Activated CD8-positive, alpha-beta T cell treated with anti-CD3 and anti-CD28 coated beads for 36 hours (primary cell): Measurements from ENCODE around the gene MED15. TPM values are rescaled to one million over a fixed set of nuclear protein-coding genes. Genes with fewer than 3 reads are reported as not detected.
"Not testable (repeated sequence)": the region's sequence is repeated elsewhere in the genome, so short reads cannot be mapped to it uniquely, and the experiment has no call there.

ENCODE experiments used
- ATAC-seq: fragments of 200-7000 bp; cut with Tn5 transposase; one replicate; pipeline ENCODE4 v1.10.0; 2021; ENCODE audit warnings: mild to moderate bottlenecking, moderate library complexity
- CTCF ChIA-PET: fragments of 350-600 bp; sonication (Branson Sonifier 250); formaldehyde crosslinking; loops from one replicate; lab custom pipeline; 2021; ENCODE audit warnings: antibody characterized with exemption; lab: Charles Lee
- POLR2A ChIA-PET: fragments of 350-600 bp; sonication (Branson Sonifier 250); formaldehyde crosslinking; loops from one replicate; lab custom pipeline; 2021; ENCODE audit warnings: antibody characterized with exemption; lab: Charles Lee
- DNase-seq: peaks from one replicate; pipeline ENCODE4 v3.0.0-alpha.2; 2020
- H3K27ac Mint-ChIP-seq: one replicate; pipeline ENCODE4 v1.8.0; 2021; ENCODE audit warnings: mild to moderate bottlenecking, mixed read lengths
- H3K27me3 Mint-ChIP-seq: one replicate; pipeline ENCODE4 v1.8.0; 2021; ENCODE audit warnings: mixed read lengths
- H3K36me3 Mint-ChIP-seq: one replicate; pipeline ENCODE4 v1.8.0; 2021; ENCODE audit warnings: low read depth, mixed read lengths
- H3K4me1 Mint-ChIP-seq: one replicate; pipeline ENCODE4 v1.8.0; 2021; ENCODE audit warnings: low read depth, mixed read lengths
- H3K4me3 Mint-ChIP-seq: one replicate; pipeline ENCODE4 v1.8.0; 2021; ENCODE audit warnings: mild to moderate bottlenecking, moderate library complexity, mixed read lengths
- H3K9me3 Mint-ChIP-seq: one replicate; pipeline ENCODE4 v1.8.0; 2021; ENCODE audit warnings: mixed read lengths
- CTCF ChIP-seq: fragments of 200-600 bp; IDR thresholded peaks from one replicate; pipeline ENCODE4 v1.8.0; 2022; ENCODE audit warnings: antibody characterized with exemption, mild to moderate bottlenecking
- intact Hi-C: fragments of 100-400 bp; cut with micrococcal nuclease; formaldehyde crosslinking; loops from one replicate; pipeline ENCODE4 v1.10.0; 2022
- total RNA-seq, 2 experiments: library from RNA; stranded (reverse); gene quantifications; one replicate each; pipeline ENCODE4 v1.2.3, GENCODE V29; 2021

The MED15 gene
- total RNA-seq, 2 experiments from 2014 or later = 110 to 118 TPM

- ATAC-seq (no peak), DNase-seq (no peak)
- CTCF ChIA-PET = interaction anchor here (1.7 to 4.3 kb wide), 2 partner anchors 45 to 88 kb away, joined by 3 to 25 read pairs; no protein-coding TSS in a partner anchor
- POLR2A ChIA-PET = interaction anchor here (0.8 to 5.2 kb wide), 10 partner anchors 12 to 63 kb away, joined by 3 to 86 read pairs (median 7); partner anchors contain the start of gene KLHL22
- Mint-ChIP-seq H3K36me3 (peaks cover 26% of the 10 kb centered on the region), H3K4me1 (peaks cover 41% of the 10 kb centered on the region), H3K27ac (peak overlapping the region; percentile 100), H3K27me3 (no peaks in the 10 kb centered on the region), H3K4me3 (peak overlapping the region; percentile 99), H3K9me3 (no peaks in the 10 kb centered on the region)
- intact Hi-C loops = loop anchor here (5.0 kb wide), 1 partner anchor 46 kb away; no protein-coding TSS in a partner anchor
- TF ChIP-seq CTCF = no peak
Observed at GRCh38 chr22:20506543-20507252, 712 bp upstream of the MED15 start.

- not testable (repeated sequence) for DNase-seq, H3K9me3 Mint-ChIP-seq, H3K27me3 Mint-ChIP-seq, ATAC-seq
- H3K4me3 Mint-ChIP-seq = peak overlapping the region; percentile 99
- H3K27ac Mint-ChIP-seq = peak overlapping the region; percentile 100
- ChIA-PET CTCF (interaction anchor here (0.6 to 4.3 kb wide), 5 partner anchors 43 to 90 kb away, joined by 4 to 25 read pairs (median 5); no protein-coding TSS in a partner anchor), POLR2A (interaction anchor here (0.6 to 5.2 kb wide), 21 partner anchors 11 to 653 kb away, joined by 3 to 86 read pairs (median 6); partner anchors contain the start of genes GNB1L, KLHL22 and RTL10)
- intact Hi-C loops = loop anchor here (5.0 kb wide), 1 partner anchor 44 kb away; no protein-coding TSS in a partner anchor
- peaks cover 32% of the 10 kb centered on the region for H3K36me3 Mint-ChIP-seq
- H3K4me1 Mint-ChIP-seq = peaks cover 48% of the 10 kb centered on the region
Observed at GRCh38 chr22:20508067-20508755, 801 bp downstream of the MED15 start.

- POLR2A ChIA-PET = interaction anchor here (0.6 to 5.2 kb wide), 18 partner anchors 11 to 654 kb away, joined by 3 to 86 read pairs (median 6); partner anchors contain the start of genes GNB1L and RTL10
- peaks cover 35% of the 10 kb centered on the region for H3K36me3 Mint-ChIP-seq
- DNase-seq (no peak), ATAC-seq (no peak)
- no peaks in the 10 kb centered on the region for H3K27me3 Mint-ChIP-seq
- no peak for TF ChIP-seq CTCF
- H3K4me1 Mint-ChIP-seq = peaks cover 53% of the 10 kb centered on the region
- H3K4me3 Mint-ChIP-seq = peak overlapping the region; percentile 99
- CTCF ChIA-PET = interaction anchor here (1.0 to 4.3 kb wide), 9 partner anchors 9 to 57 kb away, joined by 3 to 25 read pairs (median 5); no protein-coding TSS in a partner anchor
- no peaks in the 10 kb centered on the region for H3K9me3 Mint-ChIP-seq
- H3K27ac Mint-ChIP-seq = peak overlapping the region; percentile 100
- intact Hi-C loops = loop anchor here (5.0 kb wide), 1 partner anchor 43 kb away; no protein-coding TSS in a partner anchor
Observed at GRCh38 chr22:20508815-20509271, 1.4 kb downstream of the MED15 start.

- DNase-seq (peak; percentile 71), ATAC-seq (peak; percentile 32)
- peak overlapping the region; percentile 100 for H3K27ac Mint-ChIP-seq
- H3K4me1 Mint-ChIP-seq = peaks cover 60% of the 10 kb centered on the region
- peaks cover 42% of the 10 kb centered on the region for H3K36me3 Mint-ChIP-seq
- CTCF ChIA-PET = interaction anchor here (1.0 to 4.3 kb wide), 9 partner anchors 9 to 55 kb away, joined by 3 to 25 read pairs (median 4); no protein-coding TSS in a partner anchor
- H3K4me3 Mint-ChIP-seq = peak overlapping the region; percentile 99
- no peak for TF ChIP-seq CTCF
- intact Hi-C loops = loop anchor here (5.0 kb wide), 1 partner anchor 43 kb away; no protein-coding TSS in a partner anchor
- POLR2A ChIA-PET = interaction anchor here (0.8 to 5.2 kb wide), 13 partner anchors 10 to 655 kb away, joined by 3 to 86 read pairs (median 9); partner anchors contain the start of genes GNB1L and RTL10
- no peaks in the 10 kb centered on the region for H3K9me3 Mint-ChIP-seq
- no peaks in the 10 kb centered on the region for H3K27me3 Mint-ChIP-seq
Observed at GRCh38 chr22:20509344-20510047, 2.1 kb downstream of the MED15 start.
